H1 (cell line): ENCODE measurements around the gene TTC13. TPM values are rescaled to one million over a fixed set of nuclear protein-coding genes. Genes with fewer than 3 reads are reported as not detected.

Experiments used
- HDAC6 ChIP-seq: IDR thresholded peaks from one replicate; pipeline ENCODE4 v1.7.1; 2012; ENCODE audit warnings: low read depth, mild to moderate bottlenecking, inconsistent platforms, low read length, moderate library complexity
- polyA plus RNA-seq, 7 experiments: library from polyadenylated mRNA; depleted of rRNA in 3 of 7; stranded (reverse) in 5 of 7; unstranded in 2 of 7; fragments of >200 nt in 5 of 7; fragments of 200-250 nt in 2 of 7; gene quantifications; 1 replicate in 5 of 7; 2 replicates in 1 of 7; 4 replicates in 1 of 7; pipeline versions ENCODE4 v1.2.1 to v1.2.3, GENCODE V29; 2011 to 2013; ENCODE audit warnings: missing spikeins in 2 of 7, mixed read lengths in 2 of 7
- total RNA-seq: library from RNA; stranded (reverse); fragmentation: NEBNext Ultra II Directional; extraction: Animal tissue kit (Norgen Biotek cat#: 25700); gene quantifications from 2 replicates; pipeline ENCODE4 v1.2.1, GENCODE V29; 2021

Gene TTC13
- total and polyA plus RNA-seq, 2 of the 8 experiments (the other 6 are each of a cell fraction or from before 2014, with no cell fraction given) = 3.1 to 7.1 TPM

DNA sequence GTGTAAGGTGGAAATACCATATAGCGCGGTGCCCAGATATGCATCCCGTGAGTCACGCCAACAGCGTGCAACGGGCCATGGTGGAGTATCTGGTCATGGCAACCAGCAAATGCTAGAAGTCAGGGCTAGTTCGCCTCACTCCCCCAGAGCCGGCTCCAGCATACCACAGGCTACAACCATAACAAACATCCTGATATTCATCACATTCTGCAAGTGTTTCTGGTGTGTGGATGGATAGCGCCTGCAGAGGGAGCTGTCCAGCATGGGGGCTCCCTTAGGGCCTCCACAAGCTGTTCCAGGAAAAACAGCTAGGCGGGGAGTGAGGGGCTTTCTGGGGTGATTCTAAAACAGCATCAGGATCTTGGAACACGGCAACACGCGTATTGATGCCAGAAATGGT lies 117.2 kb downstream of the TTC13 start (continued):
- no peak for TF ChIP-seq HDAC6
